ENCODE results near the gene DMAC2. TPM values are rescaled to one million over a fixed set of nuclear protein-coding genes. Genes with fewer than 3 reads are reported as not detected.

DMAC2 gene
- total RNA-seq, 1 donor from 2014 or later: 63.7 TPM

DNA sequence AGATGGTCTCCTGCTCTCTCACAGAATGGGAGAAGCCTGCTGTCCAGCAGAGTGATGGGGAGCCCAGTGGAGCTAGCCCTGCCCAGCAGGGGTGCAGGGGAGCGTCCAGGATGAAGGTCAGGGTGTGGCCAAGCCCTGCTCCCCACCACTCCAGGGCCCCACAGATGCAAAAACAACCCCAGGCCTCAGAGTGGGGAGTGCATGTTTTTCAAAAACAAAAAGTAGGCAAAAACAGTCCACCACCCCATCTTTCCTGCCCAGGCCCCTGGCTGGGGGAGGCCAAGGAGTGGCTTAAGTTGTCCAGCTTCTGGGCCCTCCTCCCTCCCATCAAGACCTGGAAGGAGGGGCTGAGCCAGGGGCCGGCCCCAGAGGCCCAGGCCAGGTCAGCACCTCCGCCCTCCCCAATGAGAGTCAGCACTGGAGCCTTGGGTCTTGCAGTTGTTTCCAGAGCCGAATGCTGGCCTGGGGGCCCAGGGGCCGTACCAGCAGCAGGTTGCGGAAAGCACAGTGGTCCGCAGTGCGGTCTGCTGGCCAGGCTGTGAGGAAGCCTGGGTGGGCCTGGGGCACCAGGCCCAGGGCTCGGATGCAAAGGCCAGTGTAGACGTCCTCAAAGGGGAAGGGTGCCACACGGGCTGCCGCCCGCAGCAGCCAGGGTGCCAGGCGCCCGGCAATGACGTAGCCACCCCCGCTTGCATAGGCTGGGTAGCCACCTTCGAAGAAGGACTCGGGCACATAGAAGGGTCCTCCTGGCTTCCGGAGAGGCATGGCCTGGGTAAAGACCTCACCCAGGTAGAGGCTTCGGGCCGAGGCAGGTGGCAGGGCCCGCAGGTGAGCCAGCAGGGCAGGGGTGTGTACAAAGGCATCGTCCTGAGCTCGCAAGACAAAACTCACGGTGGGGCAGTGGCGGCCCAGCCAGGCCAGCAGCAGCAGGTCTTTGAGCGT is 14.3 kb downstream of the DMAC2 start:
- no peaks in the 10 kb centered on the region for H3K27me3 ChIP-seq (ENCODE audit: control insufficient read depth, insufficient read depth, low read length)
- TF ChIP-seq CTCF (IDR thresholded peaks at IDR 0.05; ENCODE audit: insufficient read depth, low read length, poor library complexity, severe bottlenecking): no peak
- peaks cover 1% of the 10 kb centered on the region for H3K36me3 ChIP-seq (ENCODE audit: control insufficient read depth, insufficient read depth, low read length)
- DNase-seq (ENCODE audit: low read depth): no peak
- no peak overlapping the region for H3K4me3 ChIP-seq (ENCODE audit: low read depth, low read length)

DNA sequence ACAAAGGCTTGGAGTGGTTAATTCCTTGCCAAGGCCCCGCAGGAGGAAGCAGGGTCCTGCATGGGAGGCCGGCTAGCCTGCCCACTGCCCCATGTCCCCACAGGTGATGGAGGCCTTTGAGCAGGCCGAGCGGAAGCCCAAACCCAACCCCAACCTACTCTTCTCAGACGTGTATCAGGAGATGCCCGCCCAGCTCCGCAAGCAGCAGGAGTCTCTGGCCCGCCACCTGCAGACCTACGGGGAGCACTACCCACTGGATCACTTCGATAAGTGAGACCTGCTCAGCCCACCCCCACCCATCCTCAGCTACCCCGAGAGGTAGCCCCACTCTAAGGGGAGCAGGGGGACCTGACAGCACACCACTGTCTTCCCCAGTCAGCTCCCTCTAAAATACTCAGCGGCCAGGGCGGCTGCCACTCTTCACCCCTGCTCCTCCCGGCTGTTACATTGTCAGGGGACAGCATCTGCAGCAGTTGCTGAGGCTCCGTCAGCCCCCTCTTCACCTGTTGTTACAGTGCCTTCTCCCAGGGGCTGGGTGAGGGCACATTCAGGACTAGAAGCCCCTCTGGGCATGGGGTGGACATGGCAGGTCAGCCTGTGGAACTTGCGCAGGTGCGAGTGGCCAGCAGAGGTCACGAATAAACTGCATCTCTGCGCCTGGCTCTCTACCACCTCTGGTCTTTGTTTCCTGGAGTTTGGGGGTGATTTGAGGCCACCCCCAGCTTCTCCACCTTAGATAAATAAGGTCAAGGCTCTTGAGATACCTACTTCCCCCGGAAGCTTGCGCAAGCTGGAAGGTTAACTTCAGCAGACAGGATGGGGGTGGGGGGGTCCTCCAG is 15.2 kb downstream of the DMAC2 start:
- no peak for TF ChIP-seq CTCF (IDR thresholded peaks at IDR 0.05; ENCODE audit: insufficient read depth, low read length, poor library complexity, severe bottlenecking)
- H3K4me3 ChIP-seq (ENCODE audit: low read depth, low read length): no peak overlapping the region
- no peaks in the 10 kb centered on the region for H3K36me3 ChIP-seq (ENCODE audit: control insufficient read depth, insufficient read depth, low read length)
- no peak for DNase-seq (ENCODE audit: low read depth)
- H3K27me3 ChIP-seq (ENCODE audit: control insufficient read depth, insufficient read depth, low read length): no peaks in the 10 kb centered on the region

- no peak overlapping the region for H3K4me3 ChIP-seq (ENCODE audit: low read depth, low read length)
- no peak for TF ChIP-seq CTCF (IDR thresholded peaks at IDR 0.05; ENCODE audit: insufficient read depth, low read length, poor library complexity, severe bottlenecking)
- H3K36me3 ChIP-seq (ENCODE audit: control insufficient read depth, insufficient read depth, low read length): peaks cover 1% of the 10 kb centered on the region
- H3K27me3 ChIP-seq (ENCODE audit: control insufficient read depth, insufficient read depth, low read length): no peaks in the 10 kb centered on the region
- DNase-seq (ENCODE audit: low read depth): no peak
These were observed 16.8 kb downstream of the DMAC2 start for GRCh38 chr19:41422955-41423354.

- Histone ChIP-seq H3K27me3 (ENCODE audit: control insufficient read depth, insufficient read depth, low read length) (no peaks in the 10 kb centered on the region), H3K4me3 (ENCODE audit: low read depth, low read length) (no peak overlapping the region), H3K36me3 (ENCODE audit: control insufficient read depth, insufficient read depth, low read length) (peaks cover 1% of the 10 kb centered on the region)
- DNase-seq (ENCODE audit: low read depth): no peak
- TF ChIP-seq CTCF (IDR thresholded peaks at IDR 0.05; ENCODE audit: insufficient read depth, low read length, poor library complexity, severe bottlenecking): no peak
These were observed 17.3 kb downstream of the DMAC2 start for GRCh38 chr19:41422456-41422855.

- DNase-seq (ENCODE audit: low read depth): no peak
- Histone ChIP-seq H3K4me3 (ENCODE audit: low read depth, low read length) (no peak overlapping the region), H3K36me3 (ENCODE audit: control insufficient read depth, insufficient read depth, low read length) (peaks cover 1% of the 10 kb centered on the region), H3K27me3 (ENCODE audit: control insufficient read depth, insufficient read depth, low read length) (no peaks in the 10 kb centered on the region)
- no peak for TF ChIP-seq CTCF (IDR thresholded peaks at IDR 0.05; ENCODE audit: insufficient read depth, low read length, poor library complexity, severe bottlenecking)
These were observed 17.7 kb downstream of the DMAC2 start for GRCh38 chr19:41421973-41422372.

Data from kidney epithelial cell (primary cell).